ENCODE measurements around the gene ADCY1. TPM values are rescaled to one million over a fixed set of nuclear protein-coding genes. Genes with fewer than 3 reads are reported as not detected.

Gene ADCY1
- total RNA-seq, 4 donors from 2014 or later = 2.3 to 4.8 (median 2.8) TPM

GRCh38 chr7:45712057-45712689, 138.0 kb downstream of the ADCY1 start:
- no peak for ATAC-seq (ENCODE audit: low FRiP score)

GRCh38 chr7:45712872-45713668, 138.9 kb downstream of the ADCY1 start:
- TF ChIP-seq CTCF (IDR thresholded peaks at IDR 0.05) = no peak
- ATAC-seq (ENCODE audit: low FRiP score) = no peak
- no peak for DNase-seq (ENCODE audit: low spot score)

More at GRCh38 chr7:45712057-45712689, 138.0 kb downstream of the ADCY1 start:
- no peak for DNase-seq (ENCODE audit: low spot score)
- no peak for TF ChIP-seq CTCF (IDR thresholded peaks at IDR 0.05)

- ATAC-seq (ENCODE audit: low FRiP score) = no peak
- no peak for DNase-seq (ENCODE audit: low spot score)
- no peak for TF ChIP-seq CTCF (IDR thresholded peaks at IDR 0.05)
These were observed 139.7 kb downstream of the ADCY1 start for GRCh38 chr7:45713669-45714520.

- DNase-seq (ENCODE audit: low spot score) (no peak), ATAC-seq (ENCODE audit: low FRiP score) (no peak)
- no peak for TF ChIP-seq CTCF (IDR thresholded peaks at IDR 0.05)
These were observed 140.3 kb downstream of the ADCY1 start for GRCh38 chr7:45714521-45714820.

GRCh38 chr7:45715471-45716352, 141.5 kb downstream of the ADCY1 start:
- no peak for ATAC-seq (ENCODE audit: low FRiP score)
- no peak for TF ChIP-seq CTCF (IDR thresholded peaks at IDR 0.05)
- DNase-seq (ENCODE audit: low spot score) = no peak

- DNase-seq (ENCODE audit: low spot score) (no peak), ATAC-seq (ENCODE audit: low FRiP score) (no peak)
- no peak for TF ChIP-seq CTCF (IDR thresholded peaks at IDR 0.05)
These were observed 142.4 kb downstream of the ADCY1 start for GRCh38 chr7:45716380-45717203.
